HG02759 (cell line): ENCODE data around the gene FMNL3.
"Not testable (repeated sequence)": the region's sequence is repeated elsewhere in the genome, so short reads cannot be mapped to it uniquely, and the experiment has no call there.

ENCODE experiments used
- ATAC-seq: cut with Tn5 transposase; IDR thresholded peaks from one replicate; pipeline ENCODE4 v1.9.1; 2021; ENCODE audit warnings: mild to moderate bottlenecking, moderate library complexity; ENCODE audit not compliant: unreplicated experiment

The FMNL3 gene

GRCh38 chr12:49720214-49720613 lies 13.0 kb upstream of the FMNL3 start:
- ATAC-seq: no peak

- not testable (repeated sequence) for ATAC-seq
Observed at GRCh38 chr12:49717800-49718199, 10.6 kb upstream of the FMNL3 start.

GRCh38 chr12:49716553-49716952 lies 9.3 kb upstream of the FMNL3 start:
- ATAC-seq: no peak

GRCh38 chr12:49713952-49714351 lies 6.7 kb upstream of the FMNL3 start:
- ATAC-seq: not testable (repeated sequence)

DNA sequence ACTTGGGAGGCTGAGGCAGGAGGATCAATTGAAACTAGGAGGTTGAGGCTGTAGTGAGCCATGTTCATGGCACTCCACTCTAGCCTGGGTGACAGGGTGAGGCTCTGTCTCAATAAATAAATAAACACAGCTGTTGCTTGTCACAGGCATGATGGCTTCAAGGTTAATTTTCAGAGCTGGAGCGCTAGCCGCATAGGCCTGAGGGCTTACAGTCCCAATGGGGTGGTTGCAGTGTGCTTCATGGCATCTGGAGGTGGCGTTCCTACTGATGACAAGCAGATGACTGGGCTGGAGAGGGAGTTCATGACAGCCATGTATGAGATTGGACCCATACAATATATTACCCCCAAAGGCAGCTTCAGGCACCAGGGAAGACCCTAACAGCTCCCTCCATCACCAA lies 1.6 kb upstream of the FMNL3 start:
- ATAC-seq: no peak

GRCh38 chr12:49707812-49708147 lies 575 bp upstream of the FMNL3 start:
- ATAC-seq: no peak

- ATAC-seq: peak; percentile 18
Observed at GRCh38 chr12:49706351-49707127, 666 bp downstream of the FMNL3 start.

- no peak for ATAC-seq
Observed at GRCh38 chr12:49705479-49706134, 1.6 kb downstream of the FMNL3 start.

- ATAC-seq: no peak
Observed at GRCh38 chr12:49703647-49704137, 3.5 kb downstream of the FMNL3 start.

DNA sequence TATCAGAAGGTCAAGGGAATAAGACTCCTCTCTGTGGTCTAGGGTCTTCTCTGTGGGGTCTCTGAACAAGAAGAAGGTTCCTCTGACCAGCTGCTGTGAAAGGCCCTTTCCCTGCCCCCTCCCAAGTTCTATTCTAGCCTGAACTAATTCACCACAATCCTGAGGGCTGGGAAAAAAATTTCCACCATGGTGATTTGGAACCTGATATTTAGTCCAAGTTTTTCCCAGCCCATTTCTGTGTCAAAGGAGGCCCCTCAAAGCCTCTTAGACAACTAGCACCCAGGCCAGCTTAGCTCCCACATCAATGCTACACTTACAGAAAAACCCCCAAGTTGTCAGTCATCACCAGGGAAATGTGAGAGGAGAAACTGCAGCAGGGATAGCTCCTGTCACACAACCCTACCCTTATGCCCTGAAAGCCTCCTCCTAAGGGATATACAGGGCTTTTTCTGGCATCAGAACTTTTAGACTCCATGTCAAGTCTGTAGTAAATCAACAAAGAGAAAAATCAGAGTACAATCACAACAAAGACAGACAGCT lies 4.5 kb downstream of the FMNL3 start:
- ATAC-seq: no peak

DNA sequence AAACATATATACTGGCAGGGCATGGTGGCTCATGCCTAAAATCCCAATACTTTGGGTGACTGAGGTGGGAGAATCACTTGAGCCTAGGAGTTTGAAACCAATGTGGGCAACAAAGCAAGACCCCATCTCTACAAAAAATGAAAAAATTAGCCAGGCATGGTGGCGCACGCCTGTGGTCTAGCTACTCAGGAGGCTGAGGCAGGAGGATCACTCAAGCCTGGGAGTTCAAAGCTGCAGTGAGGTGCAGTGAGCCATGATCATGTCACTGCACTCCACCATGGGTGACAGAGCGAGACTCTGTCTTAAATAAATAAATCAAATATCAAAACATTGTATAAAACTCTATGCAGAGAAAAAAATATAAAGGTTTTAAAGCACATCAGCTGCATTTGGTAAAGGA lies 5.2 kb downstream of the FMNL3 start:
- no peak for ATAC-seq

GRCh38 chr12:49698619-49699545 lies 8.3 kb downstream of the FMNL3 start:
- peak; percentile 80 for ATAC-seq

DNA sequence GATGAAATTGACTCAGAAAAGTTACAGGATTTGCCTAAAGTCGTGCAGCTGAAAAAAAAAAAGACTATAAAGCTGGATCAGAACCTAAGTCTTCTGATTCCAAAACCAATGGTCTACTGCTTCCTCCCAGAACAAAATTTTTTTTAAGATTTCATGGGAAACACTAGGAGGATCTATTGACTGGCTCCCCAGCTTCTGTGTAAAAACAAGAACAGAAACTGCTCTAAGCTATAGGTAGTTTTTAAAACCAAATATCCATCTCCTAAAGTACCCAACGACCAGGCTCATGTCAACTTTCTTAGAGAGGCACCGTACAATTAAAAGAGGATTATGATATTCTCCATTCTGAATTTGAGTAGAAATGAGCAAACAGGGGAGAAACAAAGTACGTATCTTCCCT lies 9.4 kb downstream of the FMNL3 start:
- no peak for ATAC-seq

DNA sequence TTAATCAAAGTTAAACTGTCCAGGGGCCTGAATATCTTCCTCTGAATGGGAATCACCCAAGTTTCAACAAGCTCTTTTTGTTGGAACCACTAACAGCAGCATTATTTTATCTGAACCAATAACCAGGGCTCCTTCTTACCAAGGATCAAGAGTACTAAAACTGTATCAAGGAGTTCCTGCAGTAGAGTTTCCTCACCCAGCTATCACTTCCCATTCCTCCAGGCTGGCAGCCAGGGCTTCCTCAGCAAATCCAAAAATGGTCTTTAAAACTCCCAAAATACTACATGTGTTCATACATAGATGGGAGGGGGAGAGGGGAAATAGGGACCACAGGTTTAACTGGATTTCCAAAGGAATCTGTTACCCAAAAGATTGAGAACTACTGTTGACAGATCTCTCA lies 10.5 kb downstream of the FMNL3 start:
- no peak for ATAC-seq

- ATAC-seq: no peak
Observed at GRCh38 chr12:49693931-49694444, 13.2 kb downstream of the FMNL3 start.

- ATAC-seq: no peak
Observed at GRCh38 chr12:49692851-49693250, 14.4 kb downstream of the FMNL3 start.

DNA sequence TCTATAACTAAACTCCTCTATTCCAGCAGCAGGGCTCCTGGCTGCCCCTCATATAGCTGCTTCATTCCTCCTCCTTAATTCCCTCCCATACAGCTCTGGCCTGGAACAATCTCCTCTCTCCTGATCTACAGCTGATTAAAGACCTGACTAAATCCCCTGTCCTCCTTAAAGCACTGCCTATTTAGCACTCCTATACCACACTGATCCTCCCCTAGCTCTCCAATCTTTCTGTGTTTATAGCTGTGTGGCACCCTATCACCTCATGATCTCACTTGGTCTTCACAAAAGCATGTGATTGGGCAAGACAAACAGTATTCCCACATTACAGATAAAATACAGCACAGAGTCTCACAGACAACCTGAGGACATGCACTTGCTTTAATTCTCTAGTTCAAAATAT lies 17.4 kb downstream of the FMNL3 start:
- ATAC-seq: no peak

GRCh38 chr12:49689237-49689636 lies 18.0 kb downstream of the FMNL3 start:
- ATAC-seq: no peak

DNA sequence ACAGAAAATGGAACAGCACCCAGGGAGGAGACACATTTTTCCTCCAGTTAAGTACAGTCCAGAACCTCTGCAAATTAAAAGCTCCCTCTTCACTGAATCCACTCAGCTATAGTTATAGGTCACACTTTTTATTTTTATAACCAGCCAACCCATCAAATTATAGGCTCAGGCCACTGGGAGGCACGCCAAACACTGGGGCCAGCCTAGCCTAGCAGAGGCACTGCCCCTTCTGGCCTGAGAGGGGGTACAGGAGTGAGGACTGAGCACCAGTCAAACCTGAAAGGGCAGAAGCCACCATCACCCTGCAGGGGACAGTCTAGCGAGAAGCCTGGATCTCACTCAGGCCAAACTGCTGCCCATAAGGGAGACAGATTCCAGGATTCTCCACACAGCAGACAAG lies 19.3 kb downstream of the FMNL3 start:
- ATAC-seq: no peak

- ATAC-seq: no peak
Observed at GRCh38 chr12:49684310-49684854, 22.8 kb downstream of the FMNL3 start.
